Neuronal stem cell (in vitro differentiated cells): ENCODE data around the gene SKIDA1. TPM values are rescaled to one million over a fixed set of nuclear protein-coding genes. Genes with fewer than 3 reads are reported as not detected.
A peak's percentile ranks its signal among the peaks of the same experiment; 100 is the strongest.

Experiments
- DNase-seq: peaks from one replicate; pipeline ENCODE4 v3.0.0-alpha.2; 2013; ENCODE audit warnings: low spot score
- H2AFZ ChIP-seq: one replicate; pipeline ENCODE4 v1.6.1; 2013; ENCODE audit warnings: mild to moderate bottlenecking, low read length, inconsistent platforms
- H2AK5ac ChIP-seq: 2 replicates; pipeline ENCODE4 v1.6.1; 2013; ENCODE audit warnings: low read depth, mild to moderate bottlenecking, inconsistent platforms, low read length, moderate library complexity, mixed read lengths
- H2BK120ac ChIP-seq: 2 replicates; pipeline ENCODE4 v1.6.1; 2013; ENCODE audit warnings: low read depth, mild to moderate bottlenecking, inconsistent platforms, low read length, moderate library complexity, mixed read lengths
- H2BK12ac ChIP-seq: one replicate; pipeline ENCODE4 v1.6.1; 2013; ENCODE audit warnings: low read length, inconsistent platforms
- H2BK15ac ChIP-seq: 2 replicates; pipeline ENCODE4 v1.6.1; 2013; ENCODE audit warnings: mild to moderate bottlenecking, low read length, inconsistent platforms, mixed read lengths
- H2BK5ac ChIP-seq: one replicate; pipeline ENCODE4 v1.6.1; 2013; ENCODE audit warnings: inconsistent platforms, mild to moderate bottlenecking, low read length, moderate library complexity
- H3K14ac ChIP-seq: one replicate; pipeline ENCODE4 v1.6.1; 2013; ENCODE audit warnings: low read length, inconsistent platforms
- H3K18ac ChIP-seq: 2 replicates; pipeline ENCODE4 v1.6.1; 2013; ENCODE audit warnings: low read length, inconsistent platforms
- H3K23ac ChIP-seq: 2 replicates; pipeline ENCODE4 v1.6.1; 2013; ENCODE audit warnings: low read depth, mild to moderate bottlenecking, mixed read lengths, low read length, inconsistent platforms; ENCODE audit not compliant: poor library complexity
- H3K27ac ChIP-seq: replicated peaks from 3 replicates; pipeline ENCODE4 v1.5.1; 2013; ENCODE audit warnings: low read length, inconsistent platforms
- H3K27me3 ChIP-seq, 3 experiments: 2 replicates each; pipeline ENCODE4 v1.6.1; 2013; ENCODE audit warnings: low read length in 3 of 3, mild to moderate bottlenecking in 2 of 3, inconsistent platforms in 1 of 3, low read depth in 1 of 3, mixed read lengths in 1 of 3, moderate library complexity in 1 of 3; ENCODE audit not compliant: control insufficient read depth in 3 of 3, insufficient read depth in 3 of 3
- H3K36me3 ChIP-seq, 2 donors: replicated peaks in 1 of 2; 2 replicates each; pipeline ENCODE4 v1.6.1; 2013; ENCODE audit warnings: low read length in 2 of 2; ENCODE audit not compliant: control insufficient read depth in 2 of 2, insufficient read depth in 2 of 2
- H3K4ac ChIP-seq: 2 replicates; pipeline ENCODE4 v1.6.1; 2013; ENCODE audit warnings: inconsistent platforms, mild to moderate bottlenecking, low read length, moderate library complexity
- H3K4me1 ChIP-seq, 2 donors: 1 replicate in 1 of 2; 2 replicates in 1 of 2; pipeline ENCODE4 v1.6.1; 2013; ENCODE audit warnings: low read length in 2 of 2, low read depth in 1 of 2; ENCODE audit not compliant: control insufficient read depth in 2 of 2, insufficient read depth in 1 of 2
- H3K4me2 ChIP-seq: one replicate; pipeline ENCODE4 v1.6.1; 2013; ENCODE audit warnings: mild to moderate bottlenecking, low read length, inconsistent platforms; ENCODE audit not compliant: insufficient read depth, poor library complexity, severe bottlenecking
- H3K4me3 ChIP-seq, 2 donors: 2 replicates each; pipeline ENCODE4 v1.5.1; 2013; ENCODE audit warnings: low read length in 2 of 2, mild to moderate bottlenecking in 2 of 2, inconsistent platforms in 1 of 2, moderate library complexity in 1 of 2
- H3K79me1 ChIP-seq: one replicate; pipeline ENCODE4 v1.6.1; 2013; ENCODE audit warnings: low read depth, mild to moderate bottlenecking, inconsistent platforms, low read length, moderate library complexity
- H3K9ac ChIP-seq: one replicate; pipeline ENCODE4 v1.6.1; 2013; ENCODE audit warnings: mild to moderate bottlenecking, low read depth, low read length, inconsistent platforms; ENCODE audit not compliant: poor library complexity
- H3K9me3 ChIP-seq, 2 donors: replicated peaks in 1 of 2; 2 replicates each; pipeline versions ENCODE3 to v1.6.1; 2013; ENCODE audit warnings: low read length in 2 of 2, mild to moderate bottlenecking in 2 of 2, inconsistent platforms in 1 of 2, low read depth in 1 of 2, mixed read lengths in 1 of 2, moderate library complexity in 1 of 2; ENCODE audit not compliant: control insufficient read depth in 2 of 2, insufficient read depth in 1 of 2
- H4K8ac ChIP-seq: one replicate; pipeline ENCODE4 v1.6.1; 2013; ENCODE audit warnings: low read depth, mild to moderate bottlenecking, inconsistent platforms, low read length, moderate library complexity
- H4K91ac ChIP-seq: one replicate; pipeline ENCODE4 v1.6.1; 2013; ENCODE audit warnings: low read length, low read depth, mild to moderate bottlenecking, inconsistent platforms; ENCODE audit not compliant: poor library complexity
- WGBS, 2 donors: extraction: QIAGEN DNeasy Blood & Tissue Kit; methylation state at CpG; one replicate each; pipeline ENCODE4 v1.1.7; 2013; ENCODE audit warnings: missing lambda C conversion rate in 2 of 2, mixed read lengths in 1 of 2; ENCODE audit not compliant: insufficient read length in 2 of 2, insufficient replicate concordance in 1 of 2; ENCODE audit errors: extremely low coverage in 2 of 2; 5-methylcytosine and 5-hydroxymethylcytosine counted together
- small RNA-seq: library from polyadenylated mRNA; stranded (forward); fragments of <200 nt; extraction: miRNeasy Mini kit (QIAGEN cat#:217004); gene quantifications from one replicate; pipeline ENCODE3, GENCODE V24; 2013; ENCODE audit not compliant: insufficient read depth

SKIDA1 gene

GRCh38 chr10:21467633-21468032 is 57.8 kb downstream of the SKIDA1 start:
- no CpG with 5 or more reads among the region's 1 CpG for WGBS, 2 donors

DNA sequence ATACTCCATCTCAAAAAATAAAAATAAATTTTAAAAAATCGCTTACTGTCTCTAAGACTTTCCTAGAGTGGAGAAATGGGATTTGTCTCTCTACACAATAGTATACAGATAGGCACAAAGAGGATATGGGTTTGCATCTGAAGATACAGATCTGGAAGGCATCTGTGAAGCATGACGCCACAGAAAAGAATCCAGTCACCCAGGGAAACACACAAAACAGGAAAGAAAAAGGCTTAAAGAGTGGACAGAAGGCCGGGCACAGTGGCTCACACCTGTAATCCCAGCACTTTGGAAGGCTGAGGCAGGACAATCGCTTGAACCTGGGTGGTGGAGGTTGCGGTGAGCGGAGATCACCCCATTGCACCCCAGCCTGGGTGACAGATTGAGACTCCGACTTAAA is 61.3 kb downstream of the SKIDA1 start:
- DNase-seq: no peak
- Histone ChIP-seq H4K8ac (no peak overlapping the region), H2AK5ac (no peak overlapping the region), H3K4me3 (no peak overlapping the region), H3K9me3 (no peaks in the 10 kb centered on the region), H3K4ac (no peak overlapping the region), H2BK12ac (no peak overlapping the region), H2BK120ac (no peak overlapping the region), H4K91ac (no peak overlapping the region), H3K9ac (no peak overlapping the region), H3K36me3 (no peaks in the 10 kb centered on the region), H3K18ac (peak overlapping the region; percentile 51), H2AFZ (no peak overlapping the region), H3K79me1 (no peaks in the 10 kb centered on the region), H2BK5ac (no peak overlapping the region), H3K4me1 (no peaks in the 10 kb centered on the region), H3K27ac (no peak overlapping the region), H3K14ac (no peak overlapping the region), H2BK15ac (no peak overlapping the region), H3K23ac (no peak overlapping the region), H3K4me2 (no peak overlapping the region), H3K27me3 (no peaks in the 10 kb centered on the region)
- WGBS, 2 donors: no CpG with 5 or more reads among the region's 7 CpGs

More at GRCh38 chr10:21467633-21468032, 57.8 kb downstream of the SKIDA1 start:
- no peak overlapping the region for H3K4me2 ChIP-seq
- H3K4me3 ChIP-seq: no peak overlapping the region
- H3K14ac ChIP-seq: no peak overlapping the region
- no peak overlapping the region for H2BK12ac ChIP-seq
- H3K4ac ChIP-seq: no peak overlapping the region
- H3K36me3 ChIP-seq: no peaks in the 10 kb centered on the region
- H2BK5ac ChIP-seq: no peak overlapping the region
- H4K8ac ChIP-seq: no peak overlapping the region
- H2BK120ac ChIP-seq: no peak overlapping the region
- no peaks in the 10 kb centered on the region for H3K27me3 ChIP-seq
- H2BK15ac ChIP-seq: no peak overlapping the region
- H3K23ac ChIP-seq: no peak overlapping the region
- H3K18ac ChIP-seq: no peak overlapping the region
- H2AK5ac ChIP-seq: no peak overlapping the region
- H3K79me1 ChIP-seq: no peaks in the 10 kb centered on the region
- H3K27ac ChIP-seq: no peak overlapping the region
- H3K9ac ChIP-seq: no peak overlapping the region
- no peaks in the 10 kb centered on the region for H3K4me1 ChIP-seq
- no peak overlapping the region for H2AFZ ChIP-seq
- H4K91ac ChIP-seq: no peak overlapping the region
- no peaks in the 10 kb centered on the region for H3K9me3 ChIP-seq
- DNase-seq: no peak

Small RNA genes within 50 kb of the gene (small RNA-seq; reads per million reads assigned to genes)
- 15.4 reads per million, percentile 73 among the genes with 10 or more reads in this experiment for gene MIR1915
- gene RF00019: not detected
- not detected for gene RNU6-306P
